Neutrophil (primary cell): Measurements from ENCODE around the gene C1orf174.

Experiments
- H3K27ac ChIP-seq: fragments of 200-600 bp; sonication (generic); 2 replicates; pipeline ENCODE4 v1.5.1; 2016; ENCODE audit warnings: mild to moderate bottlenecking, moderate library complexity
- H3K27me3 ChIP-seq: fragments of 200-600 bp; sonication (generic); 2 replicates; pipeline ENCODE4 v1.6.0; 2016; ENCODE audit warnings: mild to moderate bottlenecking
- H3K36me3 ChIP-seq: fragments of 200-600 bp; sonication (generic); 2 replicates; pipeline ENCODE4 v1.5.1; 2017
- H3K4me1 ChIP-seq, 2 experiments: fragments of 200-600 bp in 1 of 2; sonication (generic) in 1 of 2; 1 replicate in 1 of 2; 2 replicates in 1 of 2; pipeline versions ENCODE4 v1.5.1 to v1.6.1; 2013 to 2016; ENCODE audit warnings: low read depth in 1 of 2, low read length in 1 of 2, mild to moderate bottlenecking in 1 of 2, moderate library complexity in 1 of 2; ENCODE audit not compliant: control insufficient read depth in 1 of 2, insufficient read depth in 1 of 2
- H3K4me3 ChIP-seq, 2 experiments: fragments of 200-600 bp in 1 of 2; sonication (generic) in 1 of 2; 1 replicate in 1 of 2; 2 replicates in 1 of 2; pipeline ENCODE4 v1.5.1; 2013 to 2016; ENCODE audit warnings: low read depth in 1 of 2, low read length in 1 of 2, mild to moderate bottlenecking in 1 of 2, moderate library complexity in 1 of 2
- H3K9me3 ChIP-seq: fragments of 200-600 bp; sonication (generic); 2 replicates; pipeline ENCODE4 v1.5.1; 2016
- TF ChIP-seq, protein P1 (sequence below): fragments of 200-600 bp; sonication (generic); IDR thresholded peaks from 2 replicates; pipeline ENCODE4 v1.5.1; 2016; ENCODE audit warnings: antibody characterized with exemption

The C1orf174 gene

DNA sequence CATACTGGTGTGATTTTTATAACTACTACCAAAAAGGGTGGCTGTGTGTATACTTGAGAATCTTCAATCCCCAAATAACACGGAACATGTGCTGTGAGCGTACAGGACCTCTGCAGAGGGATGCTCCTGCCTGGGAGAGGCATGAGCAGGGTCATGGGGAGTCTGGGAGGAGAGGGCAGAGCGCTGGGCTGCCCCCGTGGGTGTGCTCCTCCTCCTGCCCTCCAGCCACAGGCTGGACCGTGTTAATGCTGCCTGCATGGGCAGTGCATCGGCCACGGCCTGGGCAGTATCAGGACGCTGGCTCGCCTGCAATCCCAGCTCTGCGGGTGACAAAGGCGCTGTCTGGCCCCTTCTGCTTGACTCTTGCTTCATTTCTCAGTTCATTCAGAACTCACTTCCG is 49.2 kb downstream of the C1orf174 start:
- peaks cover 44% of the 10 kb centered on the region for H3K36me3 ChIP-seq
- no peak overlapping the region for H3K4me3 ChIP-seq
- peaks cover 4 to 5% of the 10 kb centered on the region in 2 experiments for H3K4me1 ChIP-seq
- TF ChIP-seq, protein P1, sequence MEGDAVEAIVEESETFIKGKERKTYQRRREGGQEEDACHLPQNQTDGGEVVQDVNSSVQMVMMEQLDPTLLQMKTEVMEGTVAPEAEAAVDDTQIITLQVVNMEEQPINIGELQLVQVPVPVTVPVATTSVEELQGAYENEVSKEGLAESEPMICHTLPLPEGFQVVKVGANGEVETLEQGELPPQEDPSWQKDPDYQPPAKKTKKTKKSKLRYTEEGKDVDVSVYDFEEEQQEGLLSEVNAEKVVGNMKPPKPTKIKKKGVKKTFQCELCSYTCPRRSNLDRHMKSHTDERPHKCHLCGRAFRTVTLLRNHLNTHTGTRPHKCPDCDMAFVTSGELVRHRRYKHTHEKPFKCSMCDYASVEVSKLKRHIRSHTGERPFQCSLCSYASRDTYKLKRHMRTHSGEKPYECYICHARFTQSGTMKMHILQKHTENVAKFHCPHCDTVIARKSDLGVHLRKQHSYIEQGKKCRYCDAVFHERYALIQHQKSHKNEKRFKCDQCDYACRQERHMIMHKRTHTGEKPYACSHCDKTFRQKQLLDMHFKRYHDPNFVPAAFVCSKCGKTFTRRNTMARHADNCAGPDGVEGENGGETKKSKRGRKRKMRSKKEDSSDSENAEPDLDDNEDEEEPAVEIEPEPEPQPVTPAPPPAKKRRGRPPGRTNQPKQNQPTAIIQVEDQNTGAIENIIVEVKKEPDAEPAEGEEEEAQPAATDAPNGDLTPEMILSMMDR = no peak
- no peaks in the 10 kb centered on the region for H3K9me3 ChIP-seq
- no peak overlapping the region for H3K27ac ChIP-seq
- H3K27me3 ChIP-seq = no peaks in the 10 kb centered on the region

DNA sequence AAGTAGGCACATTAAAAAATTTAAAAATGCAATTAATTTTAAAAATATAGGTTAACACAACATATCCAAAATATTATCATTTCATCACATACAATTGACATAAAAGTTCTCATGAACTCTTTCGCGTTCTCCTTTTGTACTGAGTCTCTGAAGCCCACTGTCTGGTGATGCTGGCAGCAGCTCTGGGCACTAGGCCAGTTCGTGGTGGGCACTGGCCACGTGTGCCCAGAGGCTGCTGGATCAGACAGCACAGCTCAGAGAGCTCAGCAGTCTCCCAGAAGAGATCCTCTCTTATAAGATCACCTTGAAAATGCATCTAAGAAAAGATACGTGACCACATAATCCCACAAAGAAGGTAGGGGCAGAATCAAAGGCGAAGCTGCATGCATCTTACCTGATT is 53.0 kb downstream of the C1orf174 start:
- Histone ChIP-seq H3K36me3 (peaks cover 74% of the 10 kb centered on the region), H3K27me3 (no peaks in the 10 kb centered on the region), H3K9me3 (no peaks in the 10 kb centered on the region), H3K4me3 (no peak overlapping the region), H3K27ac (no peak overlapping the region), H3K4me1 (no peaks in the 10 kb centered on the region)
- TF ChIP-seq, protein P1 = no peak

DNA sequence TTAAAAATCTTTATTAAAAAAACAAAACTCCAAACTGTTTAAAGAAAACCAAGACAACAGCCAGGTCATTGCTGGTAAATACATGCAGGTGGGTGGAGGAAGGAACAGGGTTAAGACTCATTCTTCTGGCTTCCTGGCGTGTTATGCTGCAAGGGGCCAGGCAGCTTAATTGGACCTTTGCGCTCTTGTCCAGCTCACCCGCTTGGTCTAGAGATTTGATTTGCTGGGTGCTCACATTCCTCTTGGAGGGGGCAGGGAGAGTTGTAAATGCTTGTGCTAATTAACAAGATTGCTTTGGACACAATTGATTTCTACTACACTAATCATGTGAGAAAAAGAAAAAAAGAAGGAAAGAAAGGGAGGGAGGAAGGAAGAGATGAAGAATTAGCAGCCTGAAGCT is 53.5 kb downstream of the C1orf174 start:
- Histone ChIP-seq H3K36me3 (peaks cover 72% of the 10 kb centered on the region), H3K27ac (no peak overlapping the region), H3K4me1 (no peaks in the 10 kb centered on the region), H3K27me3 (no peaks in the 10 kb centered on the region), H3K4me3 (no peak overlapping the region), H3K9me3 (no peaks in the 10 kb centered on the region)
- TF ChIP-seq, protein P1 = no peak

DNA sequence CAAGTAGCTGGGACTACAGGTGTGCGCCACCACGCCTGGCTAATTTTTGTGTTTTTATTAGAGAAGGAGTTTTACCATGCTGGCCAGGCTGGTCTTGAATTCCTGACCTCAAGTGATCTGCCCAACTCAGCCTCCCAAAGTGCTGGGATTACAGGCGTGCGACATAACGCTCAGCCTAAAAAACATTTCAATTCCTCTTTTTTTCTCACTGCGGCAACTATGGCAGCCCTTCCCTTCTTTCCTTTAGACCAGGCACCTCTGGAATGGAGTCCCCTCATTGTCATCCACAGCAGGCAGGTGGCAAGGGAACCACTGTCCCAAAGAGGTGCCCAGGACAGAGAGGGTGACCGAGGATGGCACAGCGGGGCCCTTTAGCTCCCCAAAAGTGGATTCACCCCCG is 57.2 kb downstream of the C1orf174 start:
- H3K4me1 ChIP-seq = no peaks in the 10 kb centered on the region
- H3K27ac ChIP-seq = peak overlapping the region; percentile 77
- TF ChIP-seq, protein P1 = no peak
- H3K4me3 ChIP-seq = peak overlapping the region in 1 of 2 experiments; percentile 27
- peaks cover 85% of the 10 kb centered on the region for H3K36me3 ChIP-seq
- no peaks in the 10 kb centered on the region for H3K9me3 ChIP-seq
- no peaks in the 10 kb centered on the region for H3K27me3 ChIP-seq

DNA sequence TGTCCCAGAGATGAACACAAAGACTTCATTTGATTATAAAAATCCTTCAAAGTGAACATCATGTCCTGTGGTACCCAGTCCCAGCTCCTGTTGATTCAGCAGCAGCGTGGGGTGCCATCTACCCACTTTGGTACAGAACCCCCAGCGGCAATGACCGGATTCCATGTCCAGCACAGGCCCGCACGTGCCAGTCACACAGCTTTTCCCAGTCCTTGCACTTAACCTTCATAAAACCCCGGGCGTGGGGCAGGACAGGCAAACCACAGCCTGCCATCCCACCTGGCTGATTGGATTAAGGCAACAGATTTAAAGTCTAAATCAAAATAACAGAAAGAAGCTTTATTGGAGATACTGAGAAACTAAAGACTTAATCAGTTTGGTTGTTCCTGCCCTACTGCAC is 58.6 kb downstream of the C1orf174 start:
- TF ChIP-seq, protein P1 = no peak
- no peaks in the 10 kb centered on the region for H3K4me1 ChIP-seq
- no peaks in the 10 kb centered on the region for H3K9me3 ChIP-seq
- peaks cover 85% of the 10 kb centered on the region for H3K36me3 ChIP-seq
- no peaks in the 10 kb centered on the region for H3K27me3 ChIP-seq
- no peak overlapping the region for H3K4me3 ChIP-seq
- H3K27ac ChIP-seq = no peak overlapping the region
